GM12864 (cell line): Measurements from ENCODE around the gene BMP5.

Source experiments
- DNase-seq: peaks from one replicate; pipeline ENCODE4 v3.0.0-alpha.2; 2011; ENCODE audit warnings: low read depth
- H3K4me3 ChIP-seq: 2 replicates; pipeline ENCODE4 v1.5.1; 2011; ENCODE audit warnings: mild to moderate bottlenecking, low read depth, low read length, control low read depth
- CTCF ChIP-seq: IDR thresholded peaks from 2 replicates; pipeline ENCODE4 v1.5.1; 2011; ENCODE audit warnings: low read depth, mild to moderate bottlenecking, moderate library complexity, low read length, control low read depth, inconsistent platforms; ENCODE audit errors: missing control alignments

BMP5 gene

GRCh38 chr6:55853008-55854001 is 22.1 kb downstream of the BMP5 start:
- no peak overlapping the region for H3K4me3 ChIP-seq
- no peak for DNase-seq

GRCh38 chr6:55841341-55841740 is 34.0 kb downstream of the BMP5 start:
- H3K4me3 ChIP-seq = no peak overlapping the region
- no peak for TF ChIP-seq CTCF
- no peak for DNase-seq

More at GRCh38 chr6:55853008-55854001, 22.1 kb downstream of the BMP5 start:
- TF ChIP-seq CTCF = no peak

GRCh38 chr6:55839080-55839479 is 36.3 kb downstream of the BMP5 start:
- no peak overlapping the region for H3K4me3 ChIP-seq
- TF ChIP-seq CTCF = no peak
- DNase-seq = no peak

GRCh38 chr6:55836945-55837344 is 38.4 kb downstream of the BMP5 start:
- no peak for TF ChIP-seq CTCF
- DNase-seq = no peak
- H3K4me3 ChIP-seq = no peak overlapping the region

GRCh38 chr6:55836481-55836880 is 38.9 kb downstream of the BMP5 start:
- no peak for DNase-seq
- no peak for TF ChIP-seq CTCF
- H3K4me3 ChIP-seq = no peak overlapping the region

GRCh38 chr6:55835220-55835619 is 40.2 kb downstream of the BMP5 start:
- DNase-seq = no peak

More at GRCh38 chr6:55835220-55835619, 40.2 kb downstream of the BMP5 start:
- H3K4me3 ChIP-seq = no peak overlapping the region
- no peak for TF ChIP-seq CTCF
